Right ventricle myocardium superior (tissue), 1 donor: ENCODE data around the gene GLT8D1. TPM values are rescaled to one million over a fixed set of nuclear protein-coding genes. Genes with fewer than 3 reads are reported as not detected.

Source experiments
- ATAC-seq: fragments of 200-7000 bp; cut with Tn5 transposase; one replicate; pipeline ENCODE4 v1.9.1; 2020; ENCODE audit warnings: mild to moderate bottlenecking; ENCODE audit not compliant: poor library complexity
- DNase-seq: peaks from one replicate; pipeline ENCODE4 v3.0.0-alpha.2; 2020
- intact Hi-C: fragments of 100-400 bp; cut with DNase I; formaldehyde crosslinking; loops from one replicate; pipeline ENCODE4 v1.11.2; 2022
- total RNA-seq: library from RNA; stranded (reverse); fragmentation: NEBNext Ultra II Directional; extraction: Animal tissue kit (Norgen Biotek cat#: 25700); gene quantifications from one replicate; pipeline ENCODE4 v1.2.1, GENCODE V29; 2021
- donor health status: DM: no; HTN: yes; CAD: no; lungs with severe emphysema.

The GLT8D1 gene
- total RNA-seq, 1 donor from 2014 or later = 29.7 TPM

DNA sequence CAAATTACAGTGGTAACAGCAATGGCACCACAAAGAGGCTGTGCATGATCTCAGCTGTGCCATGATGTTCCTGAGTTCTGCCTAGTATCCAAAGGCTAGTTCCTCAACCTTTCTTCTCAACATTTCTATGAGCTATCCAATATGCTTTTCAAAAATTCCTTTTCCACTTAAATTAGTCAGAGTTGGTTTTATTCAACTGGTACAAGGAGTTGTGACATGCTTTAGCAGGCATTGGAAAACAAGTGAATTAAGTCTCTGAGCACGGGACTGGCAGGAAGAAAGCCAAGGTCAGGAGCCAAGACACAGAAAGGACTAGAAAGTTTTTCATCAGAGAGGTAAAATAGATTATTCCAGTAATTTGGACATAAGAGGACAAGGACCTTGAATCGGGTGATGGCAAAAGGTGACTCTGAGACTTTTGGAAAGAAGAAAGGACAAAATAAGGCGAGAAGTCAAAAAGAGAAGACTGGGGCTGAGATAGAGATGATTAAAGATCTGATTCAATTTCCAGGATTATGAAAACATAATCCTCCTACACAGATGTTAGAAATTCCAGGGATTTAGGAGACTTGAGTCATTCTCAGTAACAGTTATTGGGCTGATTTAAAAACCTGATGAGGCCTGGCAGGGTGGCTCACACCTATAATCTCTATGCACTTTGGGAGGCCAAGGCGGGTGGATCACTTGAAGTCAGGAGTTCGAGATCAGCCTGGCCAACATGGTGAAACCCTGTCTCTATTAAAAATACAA, 56.0 kb downstream of the GLT8D1 start:
- no peak for DNase-seq
- intact Hi-C loops = no loop called here
- ATAC-seq = no peak

DNA sequence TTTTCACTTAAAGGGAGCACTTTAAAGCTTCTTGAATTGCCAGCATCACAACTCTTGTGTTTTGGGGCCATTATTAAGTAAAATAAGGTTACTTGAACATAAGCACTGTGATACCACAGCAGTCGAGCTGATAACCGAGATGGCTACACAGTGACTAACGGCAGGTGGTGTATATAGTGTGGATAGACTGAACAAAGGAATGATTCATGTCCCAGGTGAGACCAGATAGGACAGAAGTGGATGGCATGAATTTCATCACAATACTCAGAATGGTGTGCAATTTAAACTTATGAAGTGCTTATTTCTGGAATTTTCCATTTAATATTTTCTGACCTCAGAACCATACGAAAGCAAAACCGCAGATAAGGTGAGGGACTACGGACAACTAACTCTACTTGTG, 60.0 kb downstream of the GLT8D1 start:
- no peak for ATAC-seq
- no peak for DNase-seq
- intact Hi-C loops = no loop called here

Other genes with a start within 250 kb of the GLT8D1 start
- gene STAB1, start 210.5 kb downstream of the GLT8D1 start, total RNA-seq = 74.7 TPM
- gene NT5DC2, start 171.9 kb downstream of the GLT8D1 start, total RNA-seq = 84.1 TPM
- gene UQCC5, start 169.2 kb downstream of the GLT8D1 start, total RNA-seq = 71.2 TPM
- 45.1 TPM for gene PBRM1, start 19.9 kb downstream of the GLT8D1 start, total RNA-seq
- gene GNL3, start 19.8 kb downstream of the GLT8D1 start, total RNA-seq = 27.2 TPM
- gene SPCS1, start 315 bp upstream of the GLT8D1 start, total RNA-seq = 78.7 TPM
- 19.5 TPM for gene NEK4, start 65.1 kb upstream of the GLT8D1 start, total RNA-seq
- not detected for gene ITIH1, start 71.8 kb upstream of the GLT8D1 start, total RNA-seq
- 0.35 TPM for gene ITIH3, start 89.0 kb upstream of the GLT8D1 start, total RNA-seq
- 1.3 TPM for gene ITIH4, start 124.9 kb upstream of the GLT8D1 start, total RNA-seq
- gene MUSTN1, start 129.2 kb upstream of the GLT8D1 start, total RNA-seq = 17.8 TPM
- 6.1 TPM for gene STIMATE, start 191.8 kb upstream of the GLT8D1 start, total RNA-seq